Testis (tissue), 2 donors: ENCODE results near the gene CHD2.

Experiments used
- POLR2A ChIP-seq: fragments of 450-650 bp; IDR thresholded peaks from one replicate; pipeline ENCODE4 v1.6.1; 2017; ENCODE audit warnings: antibody characterized with exemption, mild to moderate bottlenecking, moderate library complexity
- TF ChIP-seq, protein P1 (sequence below), 3 experiments: fragments of 450-650 bp in 2 of 3; fragments of 200-600 bp in 1 of 3; sonication (generic) in 1 of 3; IDR thresholded peaks; one replicate each; pipeline ENCODE4 v1.5.1; 2016 to 2019; ENCODE audit warnings: antibody characterized with exemption in 3 of 3, mild to moderate bottlenecking in 2 of 3, moderate library complexity in 1 of 3

DNA sequence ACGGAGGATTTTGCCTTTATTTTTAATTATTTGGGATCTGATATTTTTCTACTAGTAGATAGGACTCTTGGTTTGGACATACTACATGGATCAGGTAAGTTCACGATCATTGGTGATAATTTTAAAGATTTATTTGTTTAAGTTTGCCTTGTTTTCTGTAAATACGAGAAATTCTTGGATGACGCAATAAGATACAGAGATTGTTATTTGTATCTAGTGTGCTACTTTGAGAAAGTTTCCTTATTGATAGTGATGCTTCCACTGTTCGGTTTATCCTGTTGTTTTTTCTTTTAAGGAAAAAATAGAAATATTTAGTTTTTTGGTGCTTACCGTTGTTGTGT is 577 bp downstream of the CHD2 start:
- TF ChIP-seq, protein P1, sequence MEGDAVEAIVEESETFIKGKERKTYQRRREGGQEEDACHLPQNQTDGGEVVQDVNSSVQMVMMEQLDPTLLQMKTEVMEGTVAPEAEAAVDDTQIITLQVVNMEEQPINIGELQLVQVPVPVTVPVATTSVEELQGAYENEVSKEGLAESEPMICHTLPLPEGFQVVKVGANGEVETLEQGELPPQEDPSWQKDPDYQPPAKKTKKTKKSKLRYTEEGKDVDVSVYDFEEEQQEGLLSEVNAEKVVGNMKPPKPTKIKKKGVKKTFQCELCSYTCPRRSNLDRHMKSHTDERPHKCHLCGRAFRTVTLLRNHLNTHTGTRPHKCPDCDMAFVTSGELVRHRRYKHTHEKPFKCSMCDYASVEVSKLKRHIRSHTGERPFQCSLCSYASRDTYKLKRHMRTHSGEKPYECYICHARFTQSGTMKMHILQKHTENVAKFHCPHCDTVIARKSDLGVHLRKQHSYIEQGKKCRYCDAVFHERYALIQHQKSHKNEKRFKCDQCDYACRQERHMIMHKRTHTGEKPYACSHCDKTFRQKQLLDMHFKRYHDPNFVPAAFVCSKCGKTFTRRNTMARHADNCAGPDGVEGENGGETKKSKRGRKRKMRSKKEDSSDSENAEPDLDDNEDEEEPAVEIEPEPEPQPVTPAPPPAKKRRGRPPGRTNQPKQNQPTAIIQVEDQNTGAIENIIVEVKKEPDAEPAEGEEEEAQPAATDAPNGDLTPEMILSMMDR (IDR thresholded peaks at IDR 0.05), result no peak
- no peak for TF ChIP-seq POLR2A
